Right lobe of liver (tissue), 4 donors: Measurements from ENCODE around the gene LDHAL6A.

Experiments
- POLR2A ChIP-seq: fragments of 450-650 bp; IDR thresholded peaks from one replicate; pipeline ENCODE4 v1.6.1; 2017; ENCODE audit warnings: antibody characterized with exemption, mild to moderate bottlenecking
- TF ChIP-seq, protein P1 (sequence below), 4 donors: fragments of 200-600 bp in 3 of 4; fragments of 450-650 bp in 1 of 4; IDR thresholded peaks; one replicate each; pipeline versions ENCODE4 v1.5.1 to v1.8.0; 2016 to 2022; ENCODE audit warnings: antibody characterized with exemption in 4 of 4, mild to moderate bottlenecking in 2 of 4
- donor health status: DM: no; HTN: no; CAD: no.
- donor health status: DM: no; HTN: no; CAD: no.
- donor health status: DM: no; HTN: yes; CAD: no.

DNA sequence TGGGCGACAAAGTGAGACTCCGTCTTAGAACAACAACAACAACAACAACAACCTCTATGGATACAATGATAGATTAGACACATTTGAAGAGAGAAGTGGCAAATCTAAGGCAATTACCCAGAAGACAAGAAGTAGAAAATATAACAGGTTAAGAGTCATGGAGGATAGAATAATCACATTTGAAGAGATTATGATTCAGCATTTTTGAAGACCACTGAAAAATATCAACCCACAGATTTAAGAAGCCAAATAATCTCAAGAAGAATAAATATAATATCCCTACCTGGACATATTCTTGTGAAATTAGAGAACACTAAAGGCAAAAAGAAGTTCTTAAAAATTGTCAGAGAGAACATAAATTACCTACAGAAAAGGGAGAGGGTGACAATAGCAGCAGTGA is 35.6 kb upstream of the LDHAL6A start:
- TF ChIP-seq, protein P1, sequence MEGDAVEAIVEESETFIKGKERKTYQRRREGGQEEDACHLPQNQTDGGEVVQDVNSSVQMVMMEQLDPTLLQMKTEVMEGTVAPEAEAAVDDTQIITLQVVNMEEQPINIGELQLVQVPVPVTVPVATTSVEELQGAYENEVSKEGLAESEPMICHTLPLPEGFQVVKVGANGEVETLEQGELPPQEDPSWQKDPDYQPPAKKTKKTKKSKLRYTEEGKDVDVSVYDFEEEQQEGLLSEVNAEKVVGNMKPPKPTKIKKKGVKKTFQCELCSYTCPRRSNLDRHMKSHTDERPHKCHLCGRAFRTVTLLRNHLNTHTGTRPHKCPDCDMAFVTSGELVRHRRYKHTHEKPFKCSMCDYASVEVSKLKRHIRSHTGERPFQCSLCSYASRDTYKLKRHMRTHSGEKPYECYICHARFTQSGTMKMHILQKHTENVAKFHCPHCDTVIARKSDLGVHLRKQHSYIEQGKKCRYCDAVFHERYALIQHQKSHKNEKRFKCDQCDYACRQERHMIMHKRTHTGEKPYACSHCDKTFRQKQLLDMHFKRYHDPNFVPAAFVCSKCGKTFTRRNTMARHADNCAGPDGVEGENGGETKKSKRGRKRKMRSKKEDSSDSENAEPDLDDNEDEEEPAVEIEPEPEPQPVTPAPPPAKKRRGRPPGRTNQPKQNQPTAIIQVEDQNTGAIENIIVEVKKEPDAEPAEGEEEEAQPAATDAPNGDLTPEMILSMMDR (IDR thresholded peaks at IDR 0.05), result no peak
- TF ChIP-seq POLR2A, result no peak
